Measurements from ENCODE around the gene INTS4.
"Not testable (repeated sequence)": the region's sequence is repeated elsewhere in the genome, so short reads cannot be mapped to it uniquely, and the experiment has no call there.

Gene INTS4

GRCh38 chr11:77994434-77995362 is at the start of gene INTS4:
TSS of gene INTS4 (minus strand) at chr11:77994668. CDS start at chr11:77994643, 25 bp downstream.
- DNase-seq, result peak; percentile 89 to 100 (median 98)

- no peak for DNase-seq
These were observed 47.5 kb upstream of the INTS4 start for GRCh38 chr11:78041843-78042440.

- not testable (repeated sequence) for DNase-seq
These were observed 46.9 kb upstream of the INTS4 start for GRCh38 chr11:78041380-78041719.

- DNase-seq, result no peak
These were observed 46.4 kb upstream of the INTS4 start for GRCh38 chr11:78040691-78041379.

GRCh38 chr11:78039919-78040671 is 45.6 kb upstream of the INTS4 start:
- DNase-seq, result peak in 9 of 14 donors; percentile 15 to 72 (median 27)

GRCh38 chr11:78039391-78039918 is 45.0 kb upstream of the INTS4 start:
- DNase-seq, result no peak

- DNase-seq, result no peak
These were observed 44.3 kb upstream of the INTS4 start for GRCh38 chr11:78038697-78039313.

GRCh38 chr11:78037825-78038620 is 43.6 kb upstream of the INTS4 start:
- no peak for DNase-seq

GRCh38 chr11:78037056-78037455 is 42.6 kb upstream of the INTS4 start:
- no peak for DNase-seq

GRCh38 chr11:78036313-78036712 is 41.8 kb upstream of the INTS4 start:
- no peak for DNase-seq

GRCh38 chr11:78034623-78035022 is 40.2 kb upstream of the INTS4 start:
- DNase-seq, result no peak

- DNase-seq, result no peak
These were observed 38.6 kb upstream of the INTS4 start for GRCh38 chr11:78033040-78033439.

- no peak for DNase-seq
These were observed 37.6 kb upstream of the INTS4 start for GRCh38 chr11:78032090-78032489.

- no peak for DNase-seq
These were observed 37.2 kb upstream of the INTS4 start for GRCh38 chr11:78031629-78032028.

GRCh38 chr11:78030429-78031325 is 36.2 kb upstream of the INTS4 start:
- DNase-seq, result peak; percentile 6 to 93 (median 86)

- DNase-seq, result not testable (repeated sequence)
These were observed 34.0 kb upstream of the INTS4 start for GRCh38 chr11:78028423-78028822.

- no peak for DNase-seq
These were observed 33.3 kb upstream of the INTS4 start for GRCh38 chr11:78027759-78028158.

- no peak for DNase-seq
These were observed 30.9 kb upstream of the INTS4 start for GRCh38 chr11:78025378-78025777.

- DNase-seq, result no peak
These were observed 29.0 kb upstream of the INTS4 start for GRCh38 chr11:78023426-78023825.
